HG02610 (cell line): ENCODE results near the gene PNMA6E.
"Not testable (repeated sequence)": the region's sequence is repeated elsewhere in the genome, so short reads cannot be mapped to it uniquely, and the experiment has no call there.

Experiments used
- ATAC-seq: cut with Tn5 transposase; IDR thresholded peaks from one replicate; pipeline ENCODE4 v1.9.1; 2021; ENCODE audit warnings: mild to moderate bottlenecking, moderate library complexity; ENCODE audit not compliant: unreplicated experiment

PNMA6E gene

DNA sequence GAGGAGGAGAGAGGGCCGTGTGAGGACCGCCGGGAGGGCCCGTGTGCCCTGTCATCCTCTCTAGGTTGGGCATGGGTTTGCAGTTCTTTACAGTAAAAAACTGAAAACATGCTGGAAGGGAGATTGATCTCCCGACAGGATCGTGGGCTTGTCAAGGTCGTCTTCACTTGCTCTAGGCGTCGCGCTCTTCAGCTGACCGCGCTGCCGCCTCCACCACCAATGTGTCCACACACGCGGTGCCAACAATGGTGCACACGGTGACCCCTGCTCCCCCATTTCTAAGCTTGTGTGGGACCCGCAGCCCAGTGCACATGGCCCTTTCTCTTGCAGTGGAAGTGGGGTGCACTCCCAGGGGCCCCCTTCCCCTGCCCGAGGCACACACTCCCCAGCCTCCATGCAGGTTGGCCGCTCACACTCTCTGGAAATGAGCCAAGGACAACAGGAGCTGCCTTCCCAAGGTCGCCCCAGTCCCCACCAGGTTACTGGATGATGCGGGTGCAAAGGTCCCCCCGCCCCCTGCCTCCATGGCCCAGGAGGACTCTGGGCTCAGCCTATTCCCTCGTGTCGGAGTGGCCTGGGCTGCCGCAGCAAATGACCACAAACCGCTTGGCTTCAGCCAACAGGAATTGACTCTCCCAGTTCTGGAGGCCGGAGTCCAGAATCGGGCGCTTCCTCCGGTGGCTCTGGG lies 8.4 kb upstream of the PNMA6E start:
- ATAC-seq: no peak

GRCh38 chrX:153408871-153409351 lies 7.8 kb upstream of the PNMA6E start:
- no peak for ATAC-seq

GRCh38 chrX:153408221-153408721 lies 7.1 kb upstream of the PNMA6E start:
- no peak for ATAC-seq

- ATAC-seq: no peak
Observed at GRCh38 chrX:153407736-153408135, 6.6 kb upstream of the PNMA6E start.

- no peak for ATAC-seq
Observed at GRCh38 chrX:153406903-153407302, 5.8 kb upstream of the PNMA6E start.

- ATAC-seq: no peak
Observed at GRCh38 chrX:153406011-153406410, 4.9 kb upstream of the PNMA6E start.

DNA sequence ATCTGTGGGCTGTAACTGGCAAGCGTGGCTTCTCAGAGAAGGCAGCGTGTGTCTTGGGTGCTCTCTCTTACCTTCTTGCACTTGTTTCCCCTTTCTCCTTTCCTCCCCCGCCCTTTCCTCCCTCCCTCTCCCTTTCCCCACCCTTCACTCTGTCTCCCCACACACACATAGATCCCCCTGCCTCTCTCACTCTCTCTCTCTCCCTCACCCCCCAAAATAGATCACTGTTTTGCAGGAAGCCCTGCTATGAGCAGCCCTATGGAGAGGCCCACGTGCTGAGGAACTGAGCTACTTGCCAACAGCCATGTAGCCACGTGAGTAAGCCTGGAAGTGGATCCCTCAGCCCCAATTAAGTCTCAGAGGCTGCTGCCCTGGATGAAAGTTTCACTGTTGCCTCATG lies 4.3 kb upstream of the PNMA6E start:
- no peak for ATAC-seq

- ATAC-seq: not testable (repeated sequence)
Observed at GRCh38 chrX:153404333-153404732, 3.2 kb upstream of the PNMA6E start.

DNA sequence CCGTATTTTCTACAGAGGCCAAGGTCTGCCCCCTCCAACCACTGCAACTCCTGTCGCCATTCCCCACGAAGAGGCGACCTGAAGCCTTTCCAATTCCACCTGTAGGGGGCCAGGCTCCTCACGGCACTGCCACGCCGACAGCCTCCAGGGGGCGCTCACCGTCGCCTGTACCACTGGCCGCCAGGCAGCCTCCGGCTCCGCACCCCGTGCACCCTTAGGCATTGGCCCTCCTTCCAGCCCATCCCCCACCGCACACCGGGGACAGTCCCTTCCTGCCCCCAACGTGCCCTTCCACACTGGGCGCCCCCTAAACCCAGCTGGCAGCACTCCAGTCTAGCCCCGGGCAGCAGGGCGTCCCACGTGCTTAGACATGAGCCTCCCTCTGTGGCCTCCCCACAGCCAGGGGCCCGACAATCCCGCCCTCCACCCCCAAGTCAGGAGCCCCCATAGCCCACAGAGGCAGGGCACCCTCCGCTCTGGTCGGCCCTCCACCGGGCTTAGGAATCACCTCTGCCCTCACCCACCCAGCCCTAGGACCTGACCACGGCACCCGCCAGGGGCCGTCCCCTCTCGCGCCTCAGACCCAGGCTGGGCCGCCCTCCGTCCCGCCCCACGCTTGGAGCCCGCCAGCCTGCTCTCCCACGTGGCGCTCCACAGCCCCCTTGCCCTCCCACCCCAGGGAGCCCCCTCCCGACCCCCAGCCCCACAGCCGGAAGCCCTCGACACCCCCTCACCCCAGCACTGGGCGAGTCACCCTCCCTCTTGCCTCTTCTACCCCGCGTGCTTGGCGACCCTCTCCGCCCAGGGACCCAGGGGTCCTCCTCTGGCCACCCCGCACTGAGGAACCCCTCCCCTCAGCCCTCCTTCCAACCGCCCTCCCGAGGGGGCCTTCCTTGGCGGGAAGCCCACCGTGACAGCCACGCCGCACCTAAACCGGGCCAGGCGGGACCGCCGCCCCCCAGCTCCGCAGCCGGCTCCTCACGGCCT lies 711 bp downstream of the PNMA6E start:
- ATAC-seq: no peak

DNA sequence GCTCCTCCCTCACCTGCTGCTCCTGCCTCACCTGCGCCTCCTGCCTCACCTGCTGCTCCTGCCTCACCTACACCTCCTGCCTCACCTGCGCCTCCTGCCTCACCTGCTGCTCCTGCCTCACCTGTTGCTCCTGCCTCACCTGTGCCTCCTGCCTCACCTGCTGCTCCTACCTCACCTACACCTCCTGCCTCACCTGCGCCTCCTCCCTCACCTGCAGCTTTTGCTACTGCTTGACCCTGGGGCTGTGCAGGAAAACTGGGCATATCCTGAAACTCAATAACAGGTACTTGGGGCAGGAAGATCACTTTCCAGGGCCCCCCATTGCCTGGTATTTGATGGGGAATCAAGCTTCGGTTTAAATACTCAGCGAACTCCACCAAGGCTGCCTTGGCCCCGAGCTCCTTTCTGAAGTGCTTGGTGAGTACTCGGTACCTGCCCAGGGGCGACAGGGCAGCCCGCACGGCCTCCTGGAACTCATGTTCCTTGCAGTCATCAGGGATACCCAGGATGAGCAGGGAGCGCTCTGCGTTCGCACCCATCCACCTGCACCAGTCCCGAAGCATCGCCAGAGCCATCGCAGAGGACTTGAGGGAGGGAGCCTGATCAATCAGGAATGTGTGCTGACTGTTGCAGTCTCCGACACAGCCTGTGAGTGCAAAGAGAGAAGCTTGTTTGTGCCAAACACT lies 2.7 kb downstream of the PNMA6E start:
- ATAC-seq: no peak

GRCh38 chrX:153397256-153397960 lies 3.7 kb downstream of the PNMA6E start:
- no peak for ATAC-seq

GRCh38 chrX:153396320-153397195 lies 4.6 kb downstream of the PNMA6E start:
- no peak for ATAC-seq

DNA sequence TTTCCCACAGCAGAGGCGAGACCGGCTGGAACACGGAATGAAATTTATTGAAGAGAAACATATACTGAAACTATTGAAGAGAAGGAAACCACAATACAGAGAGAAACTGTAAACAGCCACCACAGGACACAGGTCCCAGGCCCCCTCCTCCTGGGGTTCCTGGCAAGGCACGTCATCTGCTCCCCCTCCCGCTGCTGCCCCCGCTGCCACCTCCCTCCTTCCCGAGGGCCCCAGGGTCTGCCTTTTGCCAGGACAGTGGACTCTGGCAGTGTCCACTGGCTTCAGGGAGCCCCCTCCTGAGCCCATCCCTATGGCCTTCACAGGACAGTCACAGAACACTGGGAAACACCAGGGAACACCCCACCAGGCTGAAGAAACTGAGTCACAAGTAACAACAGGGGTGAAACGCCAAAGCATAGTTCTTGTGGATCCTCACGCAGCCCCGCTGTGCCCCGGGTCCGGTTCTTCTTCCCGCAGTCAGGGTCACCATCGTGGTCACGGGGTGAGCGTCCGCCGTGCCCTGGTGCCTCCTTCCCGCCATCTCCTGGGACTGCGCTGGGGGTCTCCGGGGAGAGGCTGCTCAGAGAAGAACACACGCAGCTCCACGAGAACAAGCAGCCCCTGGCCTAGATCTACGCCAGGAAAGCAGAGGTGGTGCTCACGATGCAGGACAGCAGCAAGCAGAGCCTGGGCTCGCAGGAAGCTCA lies 5.4 kb downstream of the PNMA6E start:
- ATAC-seq: no peak

- no peak for ATAC-seq
Observed at GRCh38 chrX:153394612-153395011, 6.5 kb downstream of the PNMA6E start.

DNA sequence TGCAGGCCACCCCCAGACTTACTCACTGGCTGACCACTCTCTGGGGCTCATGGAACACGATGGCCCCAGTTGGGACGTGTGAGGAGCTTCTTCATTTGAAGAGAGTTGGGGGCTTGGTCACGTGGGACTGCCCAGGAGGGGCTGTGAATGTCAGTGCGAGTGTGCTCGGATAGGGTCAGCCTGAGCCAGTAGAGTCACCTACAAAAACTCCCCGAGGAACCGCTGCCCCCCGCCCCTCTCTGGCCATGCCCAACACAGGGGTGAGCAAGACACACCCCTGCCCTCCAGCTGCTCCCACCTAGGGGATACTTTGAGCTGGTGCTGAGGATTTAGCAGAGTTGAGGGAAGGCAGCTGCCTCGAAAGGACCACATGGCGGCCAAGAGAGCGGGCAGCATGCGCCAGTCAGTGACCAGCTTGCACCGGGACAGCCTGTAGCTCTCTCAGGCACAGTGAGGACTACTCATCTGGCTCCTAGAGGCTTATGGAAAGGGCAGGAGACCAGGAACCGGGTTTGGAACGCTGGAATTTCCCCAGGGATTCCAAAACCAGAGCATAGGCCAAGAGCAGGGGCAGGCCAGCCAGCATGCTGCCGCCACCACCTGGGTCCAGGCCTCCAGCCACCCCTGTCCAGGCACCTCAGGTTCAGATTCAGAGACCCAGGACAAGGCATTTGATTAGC lies 8.4 kb downstream of the PNMA6E start:
- no peak for ATAC-seq

- ATAC-seq: not testable (repeated sequence)
Observed at GRCh38 chrX:153389460-153389768, 11.7 kb downstream of the PNMA6E start.

DNA sequence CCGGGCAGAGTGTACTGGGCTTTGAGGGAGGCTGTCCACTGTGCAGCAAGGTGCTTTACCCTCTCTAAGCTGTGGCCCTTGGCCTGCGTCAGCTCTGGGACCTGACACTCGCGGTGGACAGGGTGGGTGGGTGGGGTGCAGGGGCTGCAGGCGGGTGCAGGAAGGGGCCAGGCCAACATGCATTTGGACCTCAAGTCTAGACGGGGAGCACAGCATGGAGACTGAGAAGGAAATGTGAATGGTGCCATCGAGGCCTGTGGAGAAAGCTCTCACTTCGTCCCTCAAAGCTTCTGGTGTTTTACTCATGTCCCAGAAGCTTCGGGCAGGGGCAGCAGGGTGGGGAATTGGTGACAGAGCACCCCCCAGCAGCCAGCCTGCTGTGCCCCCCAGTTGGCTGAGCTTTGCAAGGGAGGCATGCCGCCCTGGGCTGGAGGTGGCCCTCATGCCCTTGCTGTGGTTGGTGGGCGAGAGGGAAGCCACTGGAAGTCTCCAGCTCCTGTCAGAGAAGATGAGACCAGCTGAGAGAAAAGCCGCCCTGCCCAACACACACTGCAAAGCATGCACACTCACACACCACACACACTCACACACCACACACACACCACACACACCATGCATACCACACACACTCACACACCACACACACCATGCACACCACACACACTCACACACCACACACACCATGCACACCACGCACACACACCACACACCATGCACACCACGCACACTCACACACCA lies 12.3 kb downstream of the PNMA6E start:
- ATAC-seq: no peak
